Activated CD8-positive, alpha-beta memory T cell treated with anti-CD3 and anti-CD28 coated beads, Interleukin-2, amount 50 U/mL, for 1 hour (primary cell): ENCODE data around the gene ZAR1.

ENCODE experiments used
- DNase-seq: peaks from one replicate; pipeline ENCODE4 v3.0.0-alpha.2; 2020; ENCODE audit errors: extremely low read depth

The ZAR1 gene

DNA sequence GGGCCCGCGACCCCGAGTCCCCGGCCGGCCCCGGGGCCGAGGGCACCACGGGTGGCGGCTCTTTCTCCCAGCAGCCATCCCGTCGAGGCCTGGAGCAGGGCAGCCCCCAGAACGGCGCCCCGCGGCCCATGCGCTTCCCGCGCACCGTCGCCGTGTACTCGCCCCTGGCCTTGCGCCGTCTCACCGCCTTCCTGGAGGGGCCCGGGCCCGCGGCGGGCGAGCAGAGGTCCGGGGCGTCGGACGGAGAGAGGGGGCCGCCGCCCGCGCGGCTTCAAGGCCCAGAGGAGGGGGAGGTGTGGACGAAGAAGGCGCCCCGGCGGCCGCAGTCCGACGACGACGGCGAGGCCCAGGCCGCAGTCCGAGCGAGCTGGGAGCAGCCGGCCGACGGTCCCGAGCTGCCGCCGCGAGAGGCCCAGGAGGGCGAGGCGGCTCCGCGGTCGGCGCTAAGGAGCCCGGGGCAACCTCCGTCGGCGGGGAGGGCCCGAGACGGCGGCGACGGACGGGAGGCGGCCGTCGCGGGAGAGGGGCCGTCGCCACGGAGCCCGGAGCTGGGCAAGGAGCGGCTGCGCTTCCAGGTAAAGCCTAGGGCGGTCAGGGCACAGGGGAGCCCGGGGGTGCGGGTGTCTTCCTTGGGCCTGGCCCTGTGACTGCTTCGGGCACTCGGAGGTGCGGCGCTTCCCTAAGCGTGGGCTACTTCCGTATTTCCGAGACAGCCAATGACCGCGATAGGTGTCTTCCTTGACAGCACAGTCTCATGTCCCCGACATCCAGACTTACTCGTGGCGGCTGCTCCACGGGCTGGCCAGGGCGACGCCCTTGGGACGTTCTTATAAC is 845 bp downstream of the ZAR1 start:
- no peak for DNase-seq

DNA sequence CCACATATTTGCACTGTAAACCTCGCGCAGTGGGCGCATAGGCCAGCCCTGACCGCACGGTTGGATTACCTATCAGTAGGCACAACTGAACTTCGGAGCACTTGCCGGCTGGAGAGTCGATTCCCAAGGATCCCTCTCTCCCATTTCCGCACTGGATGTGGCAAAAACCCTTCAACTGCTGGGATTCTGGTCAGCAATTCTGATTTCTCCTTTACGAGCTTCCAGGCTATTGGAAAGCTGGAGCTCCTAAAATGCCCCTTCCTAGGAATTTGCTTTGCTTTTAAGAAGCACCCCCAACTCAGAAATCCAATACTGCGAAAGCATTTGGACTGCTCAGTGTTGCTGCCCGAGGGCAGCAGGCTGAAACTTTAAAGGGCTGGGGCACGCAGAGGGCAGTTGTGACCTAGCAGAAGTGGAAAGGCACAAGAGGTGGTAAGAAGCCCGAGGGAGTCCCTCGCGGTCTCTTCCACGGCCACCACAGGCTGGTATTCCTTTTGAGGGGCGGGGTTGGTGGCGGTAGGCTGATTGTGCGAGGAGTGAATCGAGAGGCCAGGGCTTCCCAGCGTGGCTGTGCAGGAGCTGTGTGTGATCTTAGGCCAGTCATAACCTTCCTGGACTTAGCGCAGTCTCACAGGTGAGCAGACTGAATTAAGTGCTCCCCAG is 1.6 kb downstream of the ZAR1 start:
- no peak for DNase-seq

DNA sequence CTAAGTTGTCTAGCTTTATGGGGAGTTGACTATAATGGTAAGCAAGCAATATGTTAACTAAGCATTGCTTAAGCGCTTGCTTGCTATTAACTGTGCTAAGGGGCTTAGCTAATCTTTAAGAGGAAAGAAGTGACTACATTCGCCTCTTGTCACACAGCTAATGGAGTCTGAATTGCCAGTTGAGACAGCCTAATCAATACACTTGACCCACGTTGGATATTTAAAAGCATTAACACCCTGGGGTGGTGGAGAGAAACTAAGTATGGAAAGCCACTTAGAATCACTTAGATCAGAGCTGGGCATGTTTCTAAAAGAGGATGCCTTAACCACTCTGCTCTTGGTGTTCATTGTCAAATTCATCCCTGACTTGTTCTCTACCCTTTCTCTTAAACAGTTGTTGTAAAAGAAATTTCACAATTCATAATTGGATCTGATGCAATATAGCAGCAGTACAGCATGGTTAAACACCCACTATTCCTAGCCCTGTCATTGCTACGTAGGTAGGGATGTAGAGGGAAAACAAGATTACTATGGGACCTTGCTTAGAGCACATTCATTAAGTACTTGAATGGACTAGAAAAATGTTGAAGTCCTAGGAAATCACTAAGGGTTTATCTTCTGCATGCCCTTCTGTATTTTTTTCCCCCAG is 3.5 kb downstream of the ZAR1 start:
- DNase-seq: no peak

- no peak for DNase-seq
Observed at GRCh38 chr4:48495941-48496340, 5.9 kb downstream of the ZAR1 start.

DNA sequence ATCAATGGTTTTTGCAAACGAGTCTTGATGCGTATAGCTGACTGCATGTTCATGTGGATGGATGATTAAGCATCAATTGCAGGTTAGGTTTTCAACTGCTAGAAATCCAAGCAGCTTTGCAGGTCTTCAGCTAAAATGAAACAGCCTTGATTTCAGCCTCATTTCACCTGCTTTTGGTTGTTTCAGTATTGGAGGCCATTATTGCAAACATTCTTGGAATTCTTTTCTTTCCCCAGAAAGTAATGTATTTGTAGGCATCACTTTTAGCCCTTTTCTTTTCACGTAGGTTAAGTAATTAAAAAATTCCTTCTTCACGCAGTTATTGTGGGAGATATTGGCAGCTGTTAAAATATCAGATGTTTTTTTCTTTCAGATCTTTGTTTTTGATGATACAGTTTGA is 8.8 kb downstream of the ZAR1 start:
- no peak for DNase-seq

DNA sequence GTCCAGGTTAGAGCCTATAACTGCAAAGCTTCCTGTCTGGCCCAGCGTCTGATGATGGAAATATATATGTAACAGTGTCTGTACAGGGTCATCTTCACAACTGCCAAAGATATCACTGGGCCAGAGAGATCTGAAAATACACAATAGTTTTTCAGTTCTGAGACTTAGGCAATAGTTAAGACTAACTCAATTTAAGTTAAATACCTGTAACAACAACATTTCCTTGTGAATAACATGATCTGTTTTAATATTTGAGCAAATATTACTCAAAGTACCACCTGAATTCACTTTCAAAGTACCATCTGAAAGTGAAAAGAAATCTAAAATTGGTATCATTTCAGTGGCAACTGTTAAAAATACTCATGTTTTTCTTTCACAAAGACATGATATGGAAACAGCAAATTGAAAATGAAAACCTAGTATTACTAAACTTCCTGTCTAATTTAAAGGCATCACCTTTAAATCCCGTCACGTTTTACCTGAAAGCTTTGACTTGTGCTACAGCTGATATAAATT is 9.6 kb downstream of the ZAR1 start:
- no peak for DNase-seq

- no peak for DNase-seq
Observed at GRCh38 chr4:48503233-48504025, 13.4 kb downstream of the ZAR1 start.

GRCh38 chr4:48504026-48504330 is 13.9 kb downstream of the ZAR1 start:
- no peak for DNase-seq

DNA sequence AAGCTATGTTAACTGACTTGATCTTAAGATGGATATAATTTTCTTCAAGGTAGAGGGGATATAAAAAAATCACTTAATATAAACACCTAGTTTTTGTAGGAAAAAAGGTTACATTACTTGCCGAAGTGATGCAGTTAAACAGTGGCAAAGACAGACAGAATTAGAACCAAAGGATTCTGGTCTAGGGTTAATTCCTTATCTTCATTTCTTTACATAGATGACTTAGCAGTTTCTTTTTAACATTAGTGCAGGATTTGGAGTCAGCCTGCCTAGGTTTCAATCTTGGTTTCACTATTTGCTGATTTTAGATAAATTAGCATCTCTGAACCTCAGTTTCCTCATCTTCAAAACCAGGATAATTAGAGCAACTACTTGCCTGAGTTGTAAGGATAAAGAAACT is 14.3 kb downstream of the ZAR1 start:
- DNase-seq: no peak

- DNase-seq: no peak
Observed at GRCh38 chr4:48506716-48507115, 16.7 kb downstream of the ZAR1 start.

- DNase-seq: no peak
Observed at GRCh38 chr4:48509543-48509942, 19.5 kb downstream of the ZAR1 start.

- no peak for DNase-seq
Observed at GRCh38 chr4:48518143-48518542, 28.1 kb downstream of the ZAR1 start.

DNA sequence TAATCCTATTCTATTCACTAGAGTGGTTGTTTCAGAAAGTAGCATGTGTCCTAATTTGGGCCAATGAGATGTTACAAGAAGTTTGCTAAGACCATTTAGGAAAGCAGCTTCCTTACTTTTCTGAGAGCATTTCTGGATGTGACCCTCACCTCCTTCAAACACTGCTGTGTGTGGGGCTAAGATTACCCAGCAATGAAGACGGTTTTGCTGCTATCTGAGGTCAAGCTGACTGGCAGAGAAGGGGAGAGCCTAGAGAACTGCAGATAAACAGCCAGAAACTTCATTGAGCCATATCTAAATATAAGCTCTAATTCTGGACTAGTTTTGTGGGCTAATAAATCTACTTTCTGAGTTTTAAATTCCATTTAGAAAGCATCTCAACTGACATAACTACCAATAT is 36.4 kb downstream of the ZAR1 start:
- DNase-seq: no peak

GRCh38 chr4:48538358-48538757 is 48.3 kb downstream of the ZAR1 start:
- DNase-seq: no peak

- no peak for DNase-seq
Observed at GRCh38 chr4:48539597-48539996, 49.5 kb downstream of the ZAR1 start.

DNA sequence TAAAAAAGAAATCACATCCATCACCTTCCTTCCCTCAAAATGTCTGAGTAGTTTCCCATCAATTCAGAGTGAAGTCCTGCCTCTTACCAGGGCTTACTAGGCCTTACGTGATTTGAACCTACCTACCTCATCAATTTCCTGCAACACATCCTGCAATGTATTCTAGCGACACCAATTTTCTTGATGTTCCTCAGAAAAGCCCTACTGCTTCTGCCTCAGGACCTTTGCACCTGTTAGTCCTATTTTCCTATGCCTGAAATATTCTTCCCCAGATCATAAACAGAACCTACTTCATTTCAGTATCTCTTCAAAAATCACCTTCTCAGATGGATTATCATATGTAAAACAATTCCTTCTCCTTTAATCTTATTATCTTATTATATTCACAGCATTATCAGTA is 52.8 kb downstream of the ZAR1 start:
- no peak for DNase-seq

DNA sequence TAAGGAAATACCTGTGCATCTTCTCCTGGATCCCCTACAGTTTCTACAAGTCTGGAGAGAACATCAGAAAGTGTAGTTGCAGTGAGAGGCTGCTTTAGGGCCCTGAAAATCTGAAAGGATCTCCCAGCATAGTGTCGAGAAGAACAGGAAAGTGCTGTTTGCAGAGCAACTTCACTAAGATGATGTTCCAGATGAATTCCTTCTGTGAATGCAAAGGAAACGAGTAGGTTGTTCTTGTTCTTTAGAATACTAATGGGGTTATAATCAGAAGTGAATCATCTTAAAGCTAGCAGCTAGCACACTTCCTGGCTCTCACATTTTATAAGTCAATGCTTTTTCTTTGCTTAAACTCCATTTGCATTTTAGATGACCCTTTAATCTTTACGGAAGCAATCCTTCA is 53.7 kb downstream of the ZAR1 start:
- DNase-seq: no peak
